Measurements from ENCODE around the gene ALPP.
"Not testable (repeated sequence)": the region's sequence is repeated elsewhere in the genome, so short reads cannot be mapped to it uniquely, and the experiment has no call there.

Gene ALPP

DNA sequence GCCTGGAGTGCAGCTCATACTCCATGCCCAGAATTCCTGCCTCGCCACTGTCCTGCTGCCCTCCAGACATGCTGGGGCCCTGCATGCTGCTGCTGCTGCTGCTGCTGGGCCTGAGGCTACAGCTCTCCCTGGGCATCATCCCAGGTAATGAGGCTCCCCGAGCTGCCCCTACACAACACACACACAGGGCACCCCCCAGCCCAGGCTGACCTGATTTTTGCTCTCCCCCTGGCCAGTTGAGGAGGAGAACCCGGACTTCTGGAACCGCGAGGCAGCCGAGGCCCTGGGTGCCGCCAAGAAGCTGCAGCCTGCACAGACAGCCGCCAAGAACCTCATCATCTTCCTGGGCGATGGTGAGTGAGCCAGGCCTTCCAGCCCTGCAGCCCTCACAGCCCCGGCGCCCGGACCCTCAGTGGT, at the start of gene ALPP:
Gene ALPP, plus strand, starts transcription at position 17 of the 417 bp plus-strand sequence. Its CDS starts 52 bp downstream, at position 69.
- not testable (repeated sequence) for H3K4me1 ChIP-seq (ENCODE audit: control insufficient read depth, insufficient read depth, low read length); H3K36me3 ChIP-seq (ENCODE audit: control insufficient read depth in 2 of 2, insufficient read depth in 2 of 2, low read length in 2 of 2); H3K9ac ChIP-seq (ENCODE audit: low read length in 2 of 2); H3K27me3 ChIP-seq (ENCODE audit: control insufficient read depth in 1 of 2, insufficient read depth in 2 of 2, low read length in 2 of 2); H3K4me3 ChIP-seq (ENCODE audit: low read length in 2 of 2); H3K9me3 ChIP-seq (ENCODE audit: control insufficient read depth in 2 of 2, low read length in 2 of 2); H3K27ac ChIP-seq (ENCODE audit: low read length)

DNA sequence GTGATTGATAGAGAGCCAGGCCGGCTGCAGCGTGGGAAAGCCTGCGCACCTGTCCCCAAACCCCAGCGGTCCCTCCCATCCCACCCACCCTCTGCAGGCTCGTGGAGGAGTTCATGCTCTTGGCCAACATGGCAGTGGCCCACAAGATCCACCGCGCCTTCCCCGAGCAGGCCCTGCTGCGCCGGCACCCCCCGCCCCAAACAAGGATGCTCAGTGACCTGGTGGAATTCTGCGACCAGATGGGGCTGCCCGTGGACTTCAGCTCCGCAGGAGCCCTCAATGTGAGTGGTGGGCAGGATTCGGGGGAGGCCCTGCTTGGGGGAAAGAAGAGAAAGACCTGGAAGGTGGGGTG, 48.9 kb upstream of the ALPP start:
- H3K4me1 ChIP-seq (ENCODE audit: control insufficient read depth, insufficient read depth, low read length) = peaks cover 2% of the 10 kb centered on the region
- H3K36me3 ChIP-seq (ENCODE audit: control insufficient read depth in 2 of 2, insufficient read depth in 2 of 2, low read length in 2 of 2) = no peaks in the 10 kb centered on the region
- H3K9ac ChIP-seq (ENCODE audit: low read length in 2 of 2) = no peak overlapping the region
- no peak overlapping the region for H3K4me3 ChIP-seq (ENCODE audit: low read length in 2 of 2)
- no peaks in the 10 kb centered on the region for H3K27me3 ChIP-seq (ENCODE audit: control insufficient read depth in 1 of 2, insufficient read depth in 2 of 2, low read length in 2 of 2)
- no peak overlapping the region for H3K27ac ChIP-seq (ENCODE audit: low read length)
- H3K9me3 ChIP-seq (ENCODE audit: control insufficient read depth in 2 of 2, low read length in 2 of 2) = no peaks in the 10 kb centered on the region

DNA sequence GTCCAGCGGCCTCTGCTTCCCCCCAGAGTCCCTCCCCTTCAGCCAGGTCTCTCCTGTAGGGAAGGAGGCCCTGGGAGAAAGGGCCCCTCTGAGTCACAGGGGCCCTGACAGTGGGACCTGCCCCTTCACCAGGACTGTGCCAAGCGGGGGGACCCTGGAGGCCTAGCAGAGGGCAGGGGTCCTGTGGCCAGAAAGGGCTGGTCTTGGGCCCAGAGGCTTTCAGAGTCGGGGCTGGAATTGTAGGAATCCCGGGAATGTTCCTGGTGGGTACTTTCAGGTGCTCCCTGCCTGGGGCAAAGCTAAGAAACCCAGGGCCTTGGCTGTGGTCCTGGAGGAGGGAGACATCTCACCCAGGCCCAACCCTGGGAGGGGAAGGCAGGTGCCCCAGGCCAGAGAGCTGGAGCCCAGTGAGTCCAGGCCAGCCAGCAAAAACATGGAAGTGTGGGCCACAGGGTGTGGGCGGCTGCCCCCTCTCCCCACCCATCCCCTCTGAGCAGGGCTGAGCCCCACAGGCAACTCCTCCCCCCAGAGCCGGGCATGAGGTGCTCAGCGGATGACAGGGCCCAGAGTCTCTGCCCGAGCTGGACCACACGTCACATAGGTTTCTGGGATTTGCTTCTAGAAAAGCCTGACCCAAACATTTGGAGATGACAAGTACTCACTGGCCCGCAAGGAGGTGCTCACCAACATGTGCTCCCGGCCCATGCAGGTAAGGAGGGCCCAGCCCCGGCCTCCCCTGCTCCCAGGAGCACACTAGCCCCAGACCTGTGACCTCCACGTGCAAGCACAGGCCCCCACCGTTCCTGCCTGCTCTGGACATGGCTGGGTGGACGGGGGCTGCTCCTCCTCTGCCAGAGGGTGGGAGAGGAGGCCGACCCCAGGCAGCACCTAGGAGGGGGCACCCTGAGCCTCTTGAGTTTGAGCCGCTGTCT, 48.2 kb upstream of the ALPP start:
- H3K36me3 ChIP-seq (ENCODE audit: control insufficient read depth in 2 of 2, insufficient read depth in 2 of 2, low read length in 2 of 2) = no peaks in the 10 kb centered on the region
- no peak overlapping the region for H3K4me3 ChIP-seq (ENCODE audit: low read length in 2 of 2)
- H3K9ac ChIP-seq (ENCODE audit: low read length in 2 of 2) = no peak overlapping the region
- no peaks in the 10 kb centered on the region for H3K27me3 ChIP-seq (ENCODE audit: control insufficient read depth in 1 of 2, insufficient read depth in 2 of 2, low read length in 2 of 2)
- peaks cover 2% of the 10 kb centered on the region for H3K4me1 ChIP-seq (ENCODE audit: control insufficient read depth, insufficient read depth, low read length)
- no peak overlapping the region for H3K27ac ChIP-seq (ENCODE audit: low read length)
- H3K9me3 ChIP-seq (ENCODE audit: control insufficient read depth in 2 of 2, low read length in 2 of 2) = no peaks in the 10 kb centered on the region

DNA sequence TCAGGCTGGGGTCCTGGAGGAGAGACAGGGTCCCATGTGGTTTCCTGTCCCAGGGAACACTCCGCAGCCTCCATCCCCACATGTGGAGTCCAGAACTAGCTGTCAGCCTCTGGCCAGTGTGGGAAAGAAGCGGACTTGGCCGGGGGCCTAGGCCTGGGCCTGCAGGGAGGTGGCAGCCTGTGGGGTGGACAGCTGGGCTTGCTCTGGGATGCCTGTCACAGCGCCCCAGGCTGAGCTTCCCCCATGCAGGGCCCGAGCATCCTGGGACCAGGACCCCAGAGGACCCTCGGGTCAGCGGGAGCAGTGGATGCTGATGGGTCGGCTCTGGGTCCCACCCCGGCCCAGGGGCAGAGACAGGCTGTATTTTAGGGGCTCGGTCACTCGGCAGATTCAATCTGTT, 47.5 kb upstream of the ALPP start:
- not testable (repeated sequence) for H3K27me3 ChIP-seq (ENCODE audit: control insufficient read depth in 1 of 2, insufficient read depth in 2 of 2, low read length in 2 of 2); H3K36me3 ChIP-seq (ENCODE audit: control insufficient read depth in 2 of 2, insufficient read depth in 2 of 2, low read length in 2 of 2); H3K4me3 ChIP-seq (ENCODE audit: low read length in 2 of 2); H3K9me3 ChIP-seq (ENCODE audit: control insufficient read depth in 2 of 2, low read length in 2 of 2); H3K27ac ChIP-seq (ENCODE audit: low read length); H3K4me1 ChIP-seq (ENCODE audit: control insufficient read depth, insufficient read depth, low read length); H3K9ac ChIP-seq (ENCODE audit: low read length in 2 of 2)

DNA sequence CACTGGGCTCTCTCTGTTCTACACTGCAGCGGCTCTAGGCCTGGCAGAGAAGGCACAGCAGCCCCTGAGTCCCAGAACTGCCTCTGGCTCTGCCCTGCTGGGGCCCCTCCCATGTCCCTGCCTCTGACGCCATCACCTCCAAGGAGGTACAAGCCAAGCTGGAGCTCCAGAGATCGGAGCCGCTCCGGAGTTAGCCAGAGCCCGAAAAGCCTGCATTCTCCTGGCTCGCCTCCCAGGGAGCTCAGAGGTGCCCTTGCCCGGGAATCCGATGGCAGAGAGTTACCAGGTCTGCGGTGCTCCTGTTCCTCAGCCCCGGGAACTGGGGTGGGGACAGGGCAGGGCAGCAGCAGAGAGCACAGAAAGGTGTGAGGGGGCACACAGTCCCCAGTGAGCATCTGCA, 46.9 kb upstream of the ALPP start:
- H3K4me1 ChIP-seq (ENCODE audit: control insufficient read depth, insufficient read depth, low read length); H3K36me3 ChIP-seq (ENCODE audit: control insufficient read depth in 2 of 2, insufficient read depth in 2 of 2, low read length in 2 of 2); H3K27me3 ChIP-seq (ENCODE audit: control insufficient read depth in 1 of 2, insufficient read depth in 2 of 2, low read length in 2 of 2); H3K9me3 ChIP-seq (ENCODE audit: control insufficient read depth in 2 of 2, low read length in 2 of 2); H3K4me3 ChIP-seq (ENCODE audit: low read length in 2 of 2); H3K9ac ChIP-seq (ENCODE audit: low read length in 2 of 2); H3K27ac ChIP-seq (ENCODE audit: low read length): not testable (repeated sequence)

DNA sequence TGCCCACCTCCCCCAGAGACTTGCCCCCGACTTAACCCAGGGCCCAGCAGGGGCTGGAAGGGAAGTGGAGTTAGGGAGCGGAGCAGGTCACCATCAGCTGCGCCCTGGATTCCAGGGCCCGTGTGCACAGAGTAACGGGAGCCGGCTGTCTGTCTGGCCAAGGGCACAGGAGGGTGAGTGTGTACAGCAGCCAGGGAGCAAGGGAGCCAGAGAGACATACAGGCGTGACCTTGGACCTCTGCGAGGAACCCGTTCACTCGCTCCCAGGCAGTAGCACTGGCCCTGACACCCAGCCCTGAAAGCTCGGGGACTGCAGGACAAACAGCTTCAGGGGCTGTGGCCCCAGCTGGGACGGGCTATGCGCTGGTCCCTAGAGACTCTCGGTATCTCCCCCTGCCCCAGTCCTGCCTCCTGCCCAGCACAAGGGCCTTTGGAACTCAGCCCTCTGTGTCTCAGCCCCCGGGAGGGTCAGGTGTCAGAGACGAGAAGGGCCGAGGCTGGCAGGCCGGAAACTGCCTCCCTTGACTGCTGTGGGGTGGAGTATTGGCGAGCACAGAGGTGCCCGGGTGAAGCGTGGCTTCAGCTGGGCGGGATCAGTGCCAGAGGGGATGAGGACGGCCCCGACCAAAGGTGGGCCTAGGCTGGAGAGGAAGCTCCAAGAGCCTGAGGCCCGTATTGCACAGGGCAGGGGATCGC, 46.2 kb upstream of the ALPP start:
- not testable (repeated sequence) for H3K4me1 ChIP-seq (ENCODE audit: control insufficient read depth, insufficient read depth, low read length); H3K4me3 ChIP-seq (ENCODE audit: low read length in 2 of 2); H3K27me3 ChIP-seq (ENCODE audit: control insufficient read depth in 1 of 2, insufficient read depth in 2 of 2, low read length in 2 of 2); H3K27ac ChIP-seq (ENCODE audit: low read length); H3K36me3 ChIP-seq (ENCODE audit: control insufficient read depth in 2 of 2, insufficient read depth in 2 of 2, low read length in 2 of 2); H3K9me3 ChIP-seq (ENCODE audit: control insufficient read depth in 2 of 2, low read length in 2 of 2); H3K9ac ChIP-seq (ENCODE audit: low read length in 2 of 2)

DNA sequence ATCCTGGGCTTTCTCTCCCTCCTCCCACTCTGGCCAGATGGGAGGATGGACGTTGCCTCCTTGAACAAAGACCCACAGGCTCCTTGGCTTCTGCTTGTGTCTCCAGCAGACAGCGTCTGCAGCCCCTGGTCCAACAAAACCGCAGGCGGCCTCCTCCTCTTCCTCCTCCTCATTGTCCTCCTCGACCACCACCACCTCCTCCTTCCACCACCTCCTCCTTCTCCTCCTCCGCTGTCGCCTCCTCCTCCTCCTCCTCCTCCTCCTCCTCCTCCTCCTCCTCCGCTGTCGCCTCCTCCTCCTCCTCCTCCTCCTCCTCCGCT, 45.7 kb upstream of the ALPP start:
- H3K27ac ChIP-seq (ENCODE audit: low read length) = no peak overlapping the region
- no peaks in the 10 kb centered on the region for H3K9me3 ChIP-seq (ENCODE audit: control insufficient read depth in 2 of 2, low read length in 2 of 2)
- no peak overlapping the region for H3K4me3 ChIP-seq (ENCODE audit: low read length in 2 of 2)
- H3K27me3 ChIP-seq (ENCODE audit: control insufficient read depth in 1 of 2, insufficient read depth in 2 of 2, low read length in 2 of 2) = no peaks in the 10 kb centered on the region
- H3K36me3 ChIP-seq (ENCODE audit: control insufficient read depth in 2 of 2, insufficient read depth in 2 of 2, low read length in 2 of 2) = no peaks in the 10 kb centered on the region
- H3K4me1 ChIP-seq (ENCODE audit: control insufficient read depth, insufficient read depth, low read length) = no peaks in the 10 kb centered on the region
- no peak overlapping the region for H3K9ac ChIP-seq (ENCODE audit: low read length in 2 of 2)

DNA sequence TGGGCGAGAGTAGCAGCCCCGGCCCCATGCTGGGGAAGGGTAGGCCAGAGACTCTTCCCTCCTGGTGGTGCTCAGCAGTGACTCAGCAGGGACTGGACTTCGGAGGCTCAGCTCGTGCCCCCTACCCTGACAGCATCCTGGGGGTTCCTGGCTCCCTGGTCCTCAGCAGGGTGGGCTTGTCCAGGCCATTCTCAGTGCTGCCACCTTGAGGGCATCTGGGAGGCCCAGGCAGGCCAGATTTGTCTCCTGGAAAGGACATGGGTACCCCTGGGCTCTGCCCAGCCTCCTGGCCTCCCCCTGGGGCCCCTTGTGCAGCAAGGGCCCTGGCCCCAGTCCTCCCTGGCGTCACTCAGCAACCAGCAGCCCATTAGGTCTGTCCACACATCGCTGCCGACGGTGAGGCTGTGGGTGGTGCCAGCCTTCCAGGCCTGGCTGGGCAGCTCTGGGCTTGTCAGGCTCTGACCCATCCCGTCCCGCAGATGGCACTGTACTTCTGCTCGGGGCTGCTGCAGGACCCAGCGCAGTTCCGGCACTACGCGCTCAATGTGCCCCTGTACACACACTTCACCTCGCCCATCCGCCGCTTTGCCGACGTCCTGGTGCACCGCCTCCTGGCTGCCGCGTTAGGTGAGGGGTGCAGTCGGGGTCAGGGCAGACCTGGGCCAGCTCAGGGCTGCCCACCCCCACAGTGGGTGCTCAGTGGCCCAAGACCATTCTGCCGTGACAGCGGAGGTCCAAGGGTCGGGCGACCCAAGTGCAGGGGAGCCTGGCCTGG, 45.0 kb upstream of the ALPP start:
- H3K9ac ChIP-seq (ENCODE audit: low read length in 2 of 2) = no peak overlapping the region
- H3K36me3 ChIP-seq (ENCODE audit: control insufficient read depth in 2 of 2, insufficient read depth in 2 of 2, low read length in 2 of 2) = no peaks in the 10 kb centered on the region
- H3K27me3 ChIP-seq (ENCODE audit: control insufficient read depth in 1 of 2, insufficient read depth in 2 of 2, low read length in 2 of 2) = no peaks in the 10 kb centered on the region
- no peak overlapping the region for H3K4me3 ChIP-seq (ENCODE audit: low read length in 2 of 2)
- H3K4me1 ChIP-seq (ENCODE audit: control insufficient read depth, insufficient read depth, low read length) = no peaks in the 10 kb centered on the region
- H3K27ac ChIP-seq (ENCODE audit: low read length) = no peak overlapping the region
- H3K9me3 ChIP-seq (ENCODE audit: control insufficient read depth in 2 of 2, low read length in 2 of 2) = no peaks in the 10 kb centered on the region

DNA sequence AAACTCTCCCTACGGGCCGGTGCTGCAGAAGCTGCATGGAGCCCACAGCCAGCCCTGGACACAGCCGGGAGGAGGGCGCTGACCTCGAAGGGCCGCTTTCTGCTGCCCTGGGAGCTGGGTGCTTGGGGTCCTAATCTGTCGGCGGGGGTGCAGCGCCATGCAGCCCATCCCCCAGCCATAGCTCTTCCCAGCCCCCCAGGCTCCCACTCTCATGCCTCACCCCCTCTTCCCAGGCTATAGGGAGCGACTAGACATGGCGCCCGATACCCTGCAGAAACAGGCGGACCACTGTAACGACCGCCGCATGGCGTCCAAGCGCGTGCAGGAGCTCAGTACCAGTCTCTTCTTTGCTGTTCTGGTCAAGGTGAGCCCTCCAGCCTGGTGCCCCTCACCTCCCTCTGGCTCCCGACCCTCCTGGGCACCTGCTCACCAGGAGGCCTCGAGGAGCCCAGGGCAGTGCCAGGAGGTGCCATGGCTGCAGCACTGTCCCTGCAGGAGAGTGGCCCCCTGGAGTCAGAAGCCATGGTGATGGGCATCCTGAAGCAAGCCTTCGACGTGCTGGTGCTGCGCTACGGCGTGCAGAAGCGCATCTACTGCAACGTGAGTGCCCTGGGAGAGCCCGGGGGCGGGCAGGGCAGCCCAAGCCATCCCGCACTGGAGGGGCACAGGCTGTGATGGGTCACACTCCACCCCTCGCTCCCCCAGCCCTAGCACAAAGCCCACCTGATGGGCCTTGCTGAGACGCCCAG, 44.2 kb upstream of the ALPP start:
- not testable (repeated sequence) for H3K36me3 ChIP-seq (ENCODE audit: control insufficient read depth in 2 of 2, insufficient read depth in 2 of 2, low read length in 2 of 2); H3K4me1 ChIP-seq (ENCODE audit: control insufficient read depth, insufficient read depth, low read length); H3K9me3 ChIP-seq (ENCODE audit: control insufficient read depth in 2 of 2, low read length in 2 of 2); H3K4me3 ChIP-seq (ENCODE audit: low read length in 2 of 2); H3K27me3 ChIP-seq (ENCODE audit: control insufficient read depth in 1 of 2, insufficient read depth in 2 of 2, low read length in 2 of 2); H3K9ac ChIP-seq (ENCODE audit: low read length in 2 of 2); H3K27ac ChIP-seq (ENCODE audit: low read length)

DNA sequence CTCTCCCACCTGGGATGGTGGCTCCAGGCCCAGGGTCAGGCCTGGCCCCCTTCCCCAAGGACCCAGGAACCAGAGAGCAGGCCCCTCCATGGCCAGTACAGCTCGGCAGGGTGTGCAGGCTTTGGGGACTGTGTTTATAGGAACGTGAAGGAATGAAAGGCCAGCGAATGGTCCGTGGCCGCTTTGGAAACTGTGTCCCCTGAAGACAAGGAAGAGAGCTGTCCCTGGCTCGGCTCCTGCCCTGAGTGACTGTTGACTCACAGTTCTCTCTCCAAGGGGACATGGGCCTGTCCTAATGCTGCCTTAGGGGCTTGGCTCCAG, 43.7 kb upstream of the ALPP start:
- H3K27ac ChIP-seq (ENCODE audit: low read length); H3K36me3 ChIP-seq (ENCODE audit: control insufficient read depth in 2 of 2, insufficient read depth in 2 of 2, low read length in 2 of 2); H3K27me3 ChIP-seq (ENCODE audit: control insufficient read depth in 1 of 2, insufficient read depth in 2 of 2, low read length in 2 of 2); H3K4me3 ChIP-seq (ENCODE audit: low read length in 2 of 2); H3K9ac ChIP-seq (ENCODE audit: low read length in 2 of 2); H3K4me1 ChIP-seq (ENCODE audit: control insufficient read depth, insufficient read depth, low read length); H3K9me3 ChIP-seq (ENCODE audit: control insufficient read depth in 2 of 2, low read length in 2 of 2): not testable (repeated sequence)
